GM23338 (cell line): Measurements from ENCODE around the gene PRKCQ.

Experiments used
- CTCF ChIP-seq, 2 experiments: fragments of 200-600 bp in 1 of 2; sonication (generic) in 1 of 2; conservative IDR thresholded peaks; 2 replicates each; pipeline versions ENCODE4 v1.5.1 to v1.6.1; 2016 to 2017; ENCODE audit warnings: antibody characterized with exemption in 2 of 2, low read depth in 2 of 2, mild to moderate bottlenecking in 2 of 2, moderate library complexity in 1 of 2
- REST ChIP-seq: IDR thresholded peaks from one replicate; pipeline ENCODE4 v1.6.1; 2018; ENCODE audit warnings: antibody characterized with exemption; ENCODE audit not compliant: unreplicated experiment

- TF ChIP-seq CTCF (conservative IDR thresholded peaks at IDR 0.05; ENCODE audit: low read depth in 2 of 2): no peak
- no peak for TF ChIP-seq REST
These were observed 6.4 kb upstream of the PRKCQ start for GRCh38 chr10:6586501-6586900.
